ENCODE measurements around the gene UAP1L1. TPM values are rescaled to one million over a fixed set of nuclear protein-coding genes. Genes with fewer than 3 reads are reported as not detected.

Gene UAP1L1
- total RNA-seq, 4 donors from 2014 or later, result 0.51 to 13.8 (median 5.3) TPM

- H3K4me1 ChIP-seq, result no peaks in the 10 kb centered on the region
- no peak for TF ChIP-seq CTCF (IDR thresholded peaks at IDR 0.05)
- no peak for TF ChIP-seq POLR2A (IDR thresholded peaks at IDR 0.05)
- no peak overlapping the region for H3K27ac ChIP-seq
- H3K27me3 ChIP-seq, result no peaks in the 10 kb centered on the region
- H3K4me3 ChIP-seq, result no peak overlapping the region
- no peak for DNase-seq
- intact Hi-C loops (cut with DNase I; ENCODE audit: low total_unique reads), result no loop called here
- H3K36me3 ChIP-seq, result no peaks in the 10 kb centered on the region
- no peaks in the 10 kb centered on the region for H3K9me3 ChIP-seq
These were observed 30.7 kb downstream of the UAP1L1 start for GRCh38 chr9:137107982-137108381.

GRCh38 chr9:137108608-137109249 lies 31.4 kb downstream of the UAP1L1 start:
- no peak for DNase-seq
- H3K27ac ChIP-seq, result no peak overlapping the region
- H3K36me3 ChIP-seq, result no peaks in the 10 kb centered on the region
- TF ChIP-seq POLR2A (IDR thresholded peaks at IDR 0.05), result no peak
- no peak for TF ChIP-seq CTCF (IDR thresholded peaks at IDR 0.05)
- no peaks in the 10 kb centered on the region for H3K27me3 ChIP-seq
- intact Hi-C loops (cut with DNase I; ENCODE audit: low total_unique reads), result no loop called here
- H3K9me3 ChIP-seq, result no peaks in the 10 kb centered on the region
- no peaks in the 10 kb centered on the region for H3K4me1 ChIP-seq
- H3K4me3 ChIP-seq, result no peak overlapping the region

- DNase-seq, result no peak
- intact Hi-C loops (cut with DNase I; ENCODE audit: low total_unique reads), result loop anchor here (10.0 kb wide), 1 partner anchor 115 kb away; the partner anchor contains the start of genes CYSRT1, RNF208 and RNF224
These were observed 32.2 kb downstream of the UAP1L1 start for GRCh38 chr9:137109250-137110146.

GRCh38 chr9:137110147-137110910 lies 33.0 kb downstream of the UAP1L1 start:
- TF ChIP-seq POLR2A (IDR thresholded peaks at IDR 0.05) (no peak), CTCF (IDR thresholded peaks at IDR 0.05) (no peak)
- Histone ChIP-seq H3K27me3 (no peaks in the 10 kb centered on the region), H3K27ac (no peak overlapping the region), H3K36me3 (no peaks in the 10 kb centered on the region), H3K4me1 (peaks cover 0 to 6% of the 10 kb centered on the region in 2 donors), H3K9me3 (no peaks in the 10 kb centered on the region), H3K4me3 (no peak overlapping the region)
- no peak for DNase-seq
- intact Hi-C loops (cut with DNase I; ENCODE audit: low total_unique reads), result loop anchor here (10.0 kb wide), 1 partner anchor 114 kb away; the partner anchor contains the start of genes CYSRT1, RNF208 and RNF224

More at GRCh38 chr9:137109250-137110146, 32.2 kb downstream of the UAP1L1 start:
- Histone ChIP-seq H3K4me3 (no peak overlapping the region), H3K4me1 (no peaks in the 10 kb centered on the region), H3K9me3 (no peaks in the 10 kb centered on the region), H3K27me3 (no peaks in the 10 kb centered on the region), H3K36me3 (no peaks in the 10 kb centered on the region), H3K27ac (no peak overlapping the region)
- TF ChIP-seq CTCF (IDR thresholded peaks at IDR 0.05) (no peak), POLR2A (IDR thresholded peaks at IDR 0.05) (no peak)
